Fibroblast of the aortic adventitia (primary cell): ENCODE results near the gene UBL7. TPM values are rescaled to one million over a fixed set of nuclear protein-coding genes. Genes with fewer than 3 reads are reported as not detected.

Source experiments
- DNase-seq: peaks from one replicate; pipeline ENCODE4 v3.0.0-alpha.2; 2010; ENCODE audit warnings: low read depth
- H3K4me3 ChIP-seq: 2 replicates; pipeline ENCODE4 v1.5.1; 2011; ENCODE audit warnings: low read depth, mild to moderate bottlenecking, control low read depth, low read length, moderate library complexity
- CTCF ChIP-seq: IDR thresholded peaks from 2 replicates; pipeline ENCODE4 v1.5.1; 2011; ENCODE audit warnings: mild to moderate bottlenecking, low read length, control low read depth, inconsistent platforms; ENCODE audit not compliant: insufficient read depth
- total RNA-seq: library from RNA; depleted of rRNA; stranded (reverse); fragments of >200 nt; gene quantifications from 2 replicates; pipeline ENCODE4 v1.2.3, GENCODE V29; 2012; ENCODE audit warnings: low replicate concordance

Gene UBL7
- total RNA-seq, 1 donor: 50.3 TPM

GRCh38 chr15:74432271-74432967 is 28.5 kb downstream of the UBL7 start:
- peak overlapping the region; percentile 81 for H3K4me3 ChIP-seq
- DNase-seq: no peak
- TF ChIP-seq CTCF: no peak

GRCh38 chr15:74431645-74432044 is 29.3 kb downstream of the UBL7 start:
- DNase-seq: no peak
- TF ChIP-seq CTCF: no peak
- H3K4me3 ChIP-seq: peak overlapping the region; percentile 81

- no peak for DNase-seq
- no peak overlapping the region for H3K4me3 ChIP-seq
- no peak for TF ChIP-seq CTCF
Observed at GRCh38 chr15:74431116-74431515, 29.8 kb downstream of the UBL7 start.

GRCh38 chr15:74430510-74430951 is 30.4 kb downstream of the UBL7 start:
- TF ChIP-seq CTCF: no peak
- no peak for DNase-seq
- H3K4me3 ChIP-seq: no peak overlapping the region

- no peak for DNase-seq
- TF ChIP-seq CTCF: no peak
- no peak overlapping the region for H3K4me3 ChIP-seq
Observed at GRCh38 chr15:74429781-74430400, 31.1 kb downstream of the UBL7 start.

- H3K4me3 ChIP-seq: no peak overlapping the region
- no peak for TF ChIP-seq CTCF
- DNase-seq: no peak
Observed at GRCh38 chr15:74428970-74429780, 31.8 kb downstream of the UBL7 start.
